HG03097 (cell line): Measurements from ENCODE around the gene PIM1.

ENCODE experiments used
- ATAC-seq: cut with Tn5 transposase; IDR thresholded peaks from one replicate; pipeline ENCODE4 v1.9.1; 2021; ENCODE audit not compliant: unreplicated experiment, low FRiP score

PIM1 gene

DNA sequence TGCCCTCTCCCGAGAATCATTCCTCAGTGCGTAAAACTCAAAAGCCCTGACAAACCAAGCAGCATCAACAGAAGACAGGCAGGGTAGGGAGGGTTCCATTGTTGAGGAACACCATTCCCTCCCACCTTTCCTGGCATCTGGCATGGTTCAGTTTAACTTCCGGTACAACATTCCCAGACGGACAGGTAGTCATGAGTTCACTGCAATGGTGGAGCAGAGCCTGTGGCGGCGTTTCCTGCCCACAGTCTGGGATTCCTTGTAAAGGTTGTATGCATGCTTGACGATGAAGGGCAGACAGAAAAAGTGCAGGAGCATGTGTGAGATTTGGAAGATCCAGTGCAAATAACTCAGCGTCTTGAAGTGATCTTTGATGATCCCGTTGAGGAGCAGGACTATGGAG is 42.3 kb downstream of the PIM1 start:
- no peak for ATAC-seq

DNA sequence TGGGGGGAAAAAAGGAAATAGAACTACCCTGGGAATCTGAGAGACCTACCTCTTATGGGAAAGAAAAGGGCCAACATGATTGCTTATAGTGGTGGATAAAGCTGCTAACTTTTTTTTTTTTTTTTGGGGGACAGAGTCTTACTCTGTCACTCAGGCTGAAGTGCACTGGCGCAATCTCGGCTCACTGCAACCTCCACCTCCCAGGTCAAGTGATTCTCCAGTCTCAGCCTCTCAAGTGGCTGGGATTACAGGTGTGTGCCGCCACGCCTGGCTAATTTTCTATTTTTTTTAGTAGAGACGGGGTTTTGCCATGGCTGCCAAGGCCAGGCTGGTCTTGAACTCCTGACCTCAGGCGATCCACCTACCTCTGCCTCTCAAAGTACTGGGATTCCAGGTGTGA is 48.1 kb downstream of the PIM1 start:
- no peak for ATAC-seq

DNA sequence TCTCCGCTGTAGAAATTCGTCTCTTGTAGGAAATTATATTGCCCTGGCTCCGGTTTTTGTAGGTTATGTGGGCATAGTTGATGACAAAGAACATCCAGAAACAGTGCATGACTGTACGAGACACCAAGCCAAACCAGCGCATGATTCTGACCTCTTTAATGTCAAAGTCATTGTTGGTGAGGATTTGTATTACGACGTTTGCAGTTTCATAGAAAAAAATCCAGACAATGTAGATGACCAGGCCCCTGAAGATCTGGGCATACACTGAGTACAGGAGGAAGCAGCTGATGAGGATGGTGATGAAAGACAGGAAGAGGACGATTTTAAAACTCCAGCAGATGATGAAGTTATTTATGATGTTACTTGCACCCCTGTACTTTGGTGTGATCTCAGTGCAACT is 48.6 kb downstream of the PIM1 start:
- ATAC-seq, result no peak

GRCh38 chr6:37221585-37222124 is 51.7 kb downstream of the PIM1 start:
- ATAC-seq, result no peak

- ATAC-seq, result peak; percentile 89
Measured at GRCh38 chr6:37222125-37222967, 52.4 kb downstream of the PIM1 start.

DNA sequence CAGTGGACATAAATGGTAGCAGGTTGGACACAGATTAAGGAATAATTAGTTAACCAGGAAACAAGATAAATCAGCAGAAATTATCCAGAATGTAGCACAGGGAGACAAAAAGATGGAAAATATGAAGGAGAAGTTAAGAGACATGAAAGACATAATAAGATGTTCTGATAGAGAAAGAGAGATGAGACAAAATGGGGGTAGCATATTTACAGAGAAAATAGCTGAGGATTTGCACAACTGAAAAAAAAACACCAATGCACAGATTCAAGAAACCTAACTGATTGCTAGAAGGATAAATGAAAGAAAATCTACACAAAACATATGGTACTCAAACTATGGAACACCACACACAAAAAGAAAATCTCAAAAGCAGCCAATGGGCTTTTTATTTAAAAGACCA is 53.0 kb downstream of the PIM1 start:
- no peak for ATAC-seq
